CD14-positive monocyte (primary cell): Measurements from ENCODE around the gene GABBR2. TPM values are rescaled to one million over a fixed set of nuclear protein-coding genes. Genes with fewer than 3 reads are reported as not detected.

Experiments used
- DNase-seq, 3 donors: peaks; one replicate each; pipeline ENCODE4 v3.0.0-alpha.2; 2011 to 2022
- H2AFZ ChIP-seq: 2 replicates; pipeline ENCODE4 v1.6.0; 2012; ENCODE audit warnings: mild to moderate bottlenecking, low read depth, low read length, inconsistent platforms; ENCODE audit not compliant: insufficient read depth, poor library complexity, severe bottlenecking
- H3K27ac ChIP-seq, 2 donors: 1 replicate in 1 of 2; 2 replicates in 1 of 2; pipeline ENCODE4 v1.5.1; 2012 to 2013; ENCODE audit warnings: low read length in 2 of 2, control low read depth in 1 of 2, inconsistent platforms in 1 of 2, low read depth in 1 of 2, mild to moderate bottlenecking in 1 of 2
- H3K27me3 ChIP-seq, 2 donors: one replicate each; pipeline versions ENCODE4 v1.6.0 to v1.6.1; 2011 to 2013; ENCODE audit warnings: low read length in 2 of 2; ENCODE audit not compliant: control insufficient read depth in 2 of 2, insufficient read depth in 2 of 2
- H3K36me3 ChIP-seq, 2 donors: replicated peaks in 1 of 2; 1 replicate in 1 of 2; 2 replicates in 1 of 2; pipeline versions ENCODE4 v1.5.1 to v1.6.1; 2012 to 2013; ENCODE audit warnings: low read length in 2 of 2, control low read depth in 1 of 2, inconsistent platforms in 1 of 2, mild to moderate bottlenecking in 1 of 2; ENCODE audit not compliant: insufficient read depth in 2 of 2, control insufficient read depth in 1 of 2
- H3K4me1 ChIP-seq, 2 donors: 1 replicate in 1 of 2; 2 replicates in 1 of 2; pipeline versions ENCODE4 v1.5.1 to v1.6.1; 2012 to 2013; ENCODE audit warnings: low read length in 2 of 2, control low read depth in 1 of 2, inconsistent platforms in 1 of 2, mild to moderate bottlenecking in 1 of 2, moderate library complexity in 1 of 2; ENCODE audit not compliant: insufficient read depth in 2 of 2, control insufficient read depth in 1 of 2
- H3K4me2 ChIP-seq: replicated peaks from 2 replicates; pipeline ENCODE3; 2012; ENCODE audit warnings: low read length, moderate library complexity, mild to moderate bottlenecking; ENCODE audit not compliant: poor library complexity, severe bottlenecking; ENCODE audit errors: extremely low read depth
- H3K4me3 ChIP-seq, 3 experiments: fragments of 200-600 bp in 1 of 3; sonication (generic) in 1 of 3; replicated peaks in 1 of 3; 1 replicate in 2 of 3; 2 replicates in 1 of 3; pipeline ENCODE4 v1.5.1; 2011 to 2013; ENCODE audit warnings: low read length in 3 of 3, mild to moderate bottlenecking in 3 of 3, control low read depth in 2 of 3, low read depth in 2 of 3, inconsistent platforms in 1 of 3, moderate library complexity in 1 of 3
- H3K79me2 ChIP-seq: 2 replicates; pipeline ENCODE4 v1.6.0; 2012; ENCODE audit warnings: mild to moderate bottlenecking, control low read depth, inconsistent platforms, low read length, moderate library complexity; ENCODE audit not compliant: insufficient read depth
- H3K9ac ChIP-seq: 2 replicates; pipeline ENCODE4 v1.6.0; 2017; ENCODE audit warnings: low read length, mild to moderate bottlenecking; ENCODE audit not compliant: insufficient read depth, poor library complexity, severe bottlenecking
- H3K9me3 ChIP-seq, 2 donors: replicated peaks in 1 of 2; 1 replicate in 1 of 2; 2 replicates in 1 of 2; pipeline versions ENCODE4 v1.5.1 to v1.6.1; 2012 to 2013; ENCODE audit warnings: low read length in 2 of 2, control low read depth in 1 of 2; ENCODE audit not compliant: control insufficient read depth in 1 of 2, insufficient read depth in 1 of 2
- H4K20me1 ChIP-seq: 2 replicates; pipeline ENCODE4 v1.6.0; 2012; ENCODE audit warnings: mild to moderate bottlenecking, low read length, control low read depth, moderate library complexity; ENCODE audit not compliant: insufficient read depth
- H3K27ac Mint-ChIP-seq, 7 donors: one replicate each; pipeline ENCODE4 v1.8.0; 2020; ENCODE audit warnings: mild to moderate bottlenecking in 7 of 7, mixed read lengths in 7 of 7, moderate library complexity in 6 of 7, inconsistent platforms in 2 of 7
- H3K27me3 Mint-ChIP-seq, 3 donors: one replicate each; pipeline ENCODE4 v1.8.0; 2021 to 2022; ENCODE audit warnings: low read depth in 3 of 3, mild to moderate bottlenecking in 3 of 3, mixed read lengths in 3 of 3, moderate library complexity in 3 of 3, inconsistent platforms in 1 of 3
- H3K36me3 Mint-ChIP-seq, 2 donors: one replicate each; pipeline ENCODE4 v1.8.0; 2020; ENCODE audit warnings: mixed read lengths in 2 of 2, inconsistent platforms in 1 of 2, mild to moderate bottlenecking in 1 of 2
- H3K4me1 Mint-ChIP-seq: one replicate; pipeline ENCODE4 v1.8.0; 2020; ENCODE audit warnings: mild to moderate bottlenecking, mixed read lengths
- H3K4me3 Mint-ChIP-seq, 2 donors: one replicate each; pipeline ENCODE4 v1.8.0; 2020; ENCODE audit warnings: mild to moderate bottlenecking in 2 of 2, mixed read lengths in 2 of 2, moderate library complexity in 1 of 2
- H3K9me3 Mint-ChIP-seq, 7 donors: one replicate each; pipeline ENCODE4 v1.8.0; 2020 to 2022; ENCODE audit warnings: mixed read lengths in 7 of 7, mild to moderate bottlenecking in 6 of 7, moderate library complexity in 6 of 7, inconsistent platforms in 2 of 7
- CTCF ChIP-seq: fragments of 200-600 bp; IDR thresholded peaks from one replicate; pipeline ENCODE4 v1.8.0; 2022; ENCODE audit warnings: antibody characterized with exemption, mild to moderate bottlenecking
- WGBS: methylation state at CpG from one replicate; pipeline ENCODE4 v1.1.5; 2013; ENCODE audit warnings: missing lambda C conversion rate; ENCODE audit not compliant: insufficient coverage; 5-methylcytosine and 5-hydroxymethylcytosine counted together
- intact Hi-C, 2 donors: fragments of 100-400 bp; cut with micrococcal nuclease; formaldehyde crosslinking; loops; one replicate each; pipeline versions ENCODE4 v1.15.0 to v1.15.1; 2023
- polyA plus RNA-seq, 3 donors: library from polyadenylated mRNA; depleted of rRNA in 1 of 3; unstranded in 2 of 3; stranded (reverse) in 1 of 3; fragments of 300-500 nt in 2 of 3; fragments of >200 nt in 1 of 3; fragmentation: Illumina TruSeq in 2 of 3; gene quantifications; 1 replicate in 2 of 3; 2 replicates in 1 of 3; pipeline ENCODE4 v1.2.3, GENCODE V29; 2012 to 2021

GABBR2 gene
- polyA plus RNA-seq, 3 donors = not detected

GRCh38 chr9:98361645-98362044 lies 347.1 kb downstream of the GABBR2 start:
- Histone ChIP-seq H3K4me3 (no peak overlapping the region), H3K27ac (no peak overlapping the region), H3K4me1 (no peaks in the 10 kb centered on the region), H3K4me2 (no peak overlapping the region), H3K9me3 (peaks cover 12 to 19% of the 10 kb centered on the region in 2 donors), H3K79me2 (no peaks in the 10 kb centered on the region), H2AFZ (no peak overlapping the region), H3K9ac (no peak overlapping the region), H3K36me3 (no peaks in the 10 kb centered on the region), H4K20me1 (no peaks in the 10 kb centered on the region), H3K27me3 (no peaks in the 10 kb centered on the region)
- no peak overlapping the region for H3K4me3 Mint-ChIP-seq
- 50% methylated on average over 1 of the region's 3 CpGs for WGBS
- peaks cover 8 to 19% (median 16%) of the 10 kb centered on the region in 7 donors for H3K9me3 Mint-ChIP-seq
- no peaks in the 10 kb centered on the region for H3K36me3 Mint-ChIP-seq
- intact Hi-C loops = no loop called here
- H3K27me3 Mint-ChIP-seq = peaks cover 4 to 8% (median 7%) of the 10 kb centered on the region in 3 donors
- no peaks in the 10 kb centered on the region for H3K4me1 Mint-ChIP-seq
- no peak for TF ChIP-seq CTCF
- no peak overlapping the region for H3K27ac Mint-ChIP-seq
- no peak for DNase-seq

GRCh38 chr9:98360176-98360708 lies 348.5 kb downstream of the GABBR2 start:
- intact Hi-C loops = no loop called here

More at GRCh38 chr9:98360176-98360708, 348.5 kb downstream of the GABBR2 start:
- DNase-seq = no peak
- Mint-ChIP-seq H3K9me3 (peaks cover 3 to 11% (median 7%) of the 10 kb centered on the region in 7 donors), H3K27me3 (peaks cover 6 to 7% (median 7%) of the 10 kb centered on the region in 3 donors), H3K36me3 (no peaks in the 10 kb centered on the region), H3K27ac (peak overlapping the region in 1 of 7 donors; percentile 73), H3K4me3 (no peak overlapping the region), H3K4me1 (no peaks in the 10 kb centered on the region)
- H4K20me1 ChIP-seq = no peaks in the 10 kb centered on the region
- H3K4me3 ChIP-seq = no peak overlapping the region
- no peaks in the 10 kb centered on the region for H3K27me3 ChIP-seq
- H3K79me2 ChIP-seq = no peaks in the 10 kb centered on the region
- H2AFZ ChIP-seq = no peak overlapping the region
- peaks cover 5 to 7% of the 10 kb centered on the region in 2 donors for H3K9me3 ChIP-seq
- H3K36me3 ChIP-seq = no peaks in the 10 kb centered on the region
- H3K4me2 ChIP-seq = no peak overlapping the region
- H3K9ac ChIP-seq = no peak overlapping the region
- no peak for TF ChIP-seq CTCF
- 80% methylated on average over 1 of the region's 2 CpGs for WGBS
- H3K27ac ChIP-seq = no peak overlapping the region
- H3K4me1 ChIP-seq = no peaks in the 10 kb centered on the region
